ENCODE measurements around the gene SPOPL.

DNA sequence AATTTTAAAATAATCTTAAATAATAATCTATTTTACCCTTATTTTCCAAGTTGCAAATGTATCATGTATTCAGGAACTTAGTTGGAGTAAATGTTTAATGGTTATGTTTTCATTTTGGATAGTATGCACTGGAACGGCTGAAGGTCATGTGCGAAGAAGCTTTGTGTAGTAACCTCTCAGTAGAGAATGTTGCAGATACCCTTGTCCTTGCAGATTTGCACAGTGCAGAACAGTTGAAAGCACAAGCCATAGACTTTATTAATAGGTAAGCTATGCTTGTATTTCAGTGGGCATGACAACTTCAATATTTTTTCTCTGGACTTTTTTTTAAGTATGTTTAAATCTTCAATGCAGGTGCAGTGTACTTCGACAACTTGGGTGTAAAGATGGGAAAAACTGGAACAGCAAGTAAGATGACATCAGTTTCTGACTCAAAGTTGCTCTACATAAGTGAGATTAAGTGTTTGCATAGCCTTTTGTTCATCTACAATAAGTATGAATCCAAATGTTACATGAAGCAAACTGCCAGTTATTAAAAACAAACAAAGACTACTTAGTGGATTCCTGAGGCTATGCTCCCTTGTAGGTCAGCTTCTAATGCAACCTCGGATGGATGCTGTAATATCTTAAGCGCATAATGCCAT, 63.1 kb downstream of the SPOPL start:
- no peak for TF ChIP-seq CTCF (IDR thresholded peaks at IDR 0.05; ENCODE audit: low read depth, low read length)
- no peak for TF ChIP-seq MYC (IDR thresholded peaks at IDR 0.05; ENCODE audit: low read depth, low read length)
